Esophagus (tissue), 2 donors: ENCODE data around the gene SYNGR2. TPM values are rescaled to one million over a fixed set of nuclear protein-coding genes. Genes with fewer than 3 reads are reported as not detected.

Source experiments
- H3K27ac ChIP-seq, 2 donors: one replicate each; pipeline ENCODE4 v1.5.1; 2013; ENCODE audit warnings: low read depth in 2 of 2, mild to moderate bottlenecking in 2 of 2, inconsistent platforms in 1 of 2, low read length in 1 of 2, moderate library complexity in 1 of 2
- H3K27me3 ChIP-seq, 2 donors: one replicate each; pipeline ENCODE4 v1.6.1; 2013; ENCODE audit warnings: low read length in 2 of 2, control low read depth in 1 of 2, mild to moderate bottlenecking in 1 of 2; ENCODE audit not compliant: insufficient read depth in 2 of 2, control insufficient read depth in 1 of 2
- H3K36me3 ChIP-seq, 2 donors: one replicate each; pipeline ENCODE4 v1.6.1; 2013; ENCODE audit warnings: low read length in 1 of 2; ENCODE audit not compliant: control insufficient read depth in 2 of 2, insufficient read depth in 2 of 2
- H3K4me1 ChIP-seq, 2 donors: one replicate each; pipeline ENCODE4 v1.6.1; 2013; ENCODE audit warnings: low read length in 1 of 2; ENCODE audit not compliant: control insufficient read depth in 2 of 2, insufficient read depth in 2 of 2
- H3K4me3 ChIP-seq, 2 donors: one replicate each; pipeline ENCODE4 v1.5.1; 2013; ENCODE audit warnings: low read length in 2 of 2, mild to moderate bottlenecking in 2 of 2, low read depth in 1 of 2, moderate library complexity in 1 of 2
- H3K9me3 ChIP-seq, 2 donors: one replicate each; pipeline ENCODE4 v1.6.1; 2013; ENCODE audit warnings: mild to moderate bottlenecking in 2 of 2, low read depth in 1 of 2, low read length in 1 of 2, moderate library complexity in 1 of 2; ENCODE audit not compliant: control insufficient read depth in 2 of 2, insufficient read depth in 1 of 2
- WGBS, 2 donors: extraction: QIAGEN DNeasy Blood & Tissue Kit; methylation state at CpG; one replicate each; pipeline ENCODE4 v1.1.7; 2013; 5-methylcytosine and 5-hydroxymethylcytosine counted together
- polyA plus RNA-seq, 2 donors: library from polyadenylated mRNA; stranded (reverse); fragments of 200-250 nt; gene quantifications; one replicate each; pipeline ENCODE4 v1.2.3, GENCODE V29; 2013
- donor health status: healthy with polysubstance abuse.
- donor health status: Bipolar disorder and iron deficiency.

SYNGR2 gene
- polyA plus RNA-seq, 2 donors = 52.3 to 96.4 TPM

GRCh38 chr17:78197147-78197832 is 28.9 kb downstream of the SYNGR2 start:
- H3K9me3 ChIP-seq = no peaks in the 10 kb centered on the region
- H3K4me1 ChIP-seq = peaks cover 2% of the 10 kb centered on the region in 2 donors
- 50 to 54% methylated on average over 9 of the region's 9 CpGs for WGBS, 2 donors
- H3K27ac ChIP-seq = peak overlapping the region; percentile 54 to 95
- H3K4me3 ChIP-seq = no peak overlapping the region
- peaks cover 0 to 5% of the 10 kb centered on the region in 2 donors for H3K36me3 ChIP-seq
- no peaks in the 10 kb centered on the region for H3K27me3 ChIP-seq

DNA sequence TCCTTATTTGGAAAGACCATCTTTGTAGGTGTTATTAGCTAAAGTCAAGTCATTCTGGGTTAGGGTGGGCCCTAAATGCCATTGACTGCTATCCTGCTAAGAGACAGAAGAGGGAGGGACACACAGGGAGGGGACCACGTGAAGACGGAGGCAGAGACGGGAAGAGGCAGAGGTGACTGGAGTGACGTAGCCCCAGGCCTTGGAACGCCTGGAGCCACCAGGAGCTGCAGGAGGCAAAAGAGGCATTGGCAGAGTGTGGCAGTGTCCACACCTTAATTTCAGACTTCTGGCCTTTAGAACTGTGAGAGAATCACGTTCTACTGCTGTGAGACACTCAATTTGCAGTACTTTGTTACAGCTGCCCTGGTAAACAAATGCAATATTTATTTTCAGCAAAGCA is 32.1 kb downstream of the SYNGR2 start:
- Histone ChIP-seq H3K4me1 (peaks cover 2% of the 10 kb centered on the region in 2 donors), H3K27ac (no peak overlapping the region), H3K9me3 (no peaks in the 10 kb centered on the region), H3K27me3 (no peaks in the 10 kb centered on the region), H3K36me3 (peaks cover 0 to 18% of the 10 kb centered on the region in 2 donors), H3K4me3 (no peak overlapping the region)
- 80 to 82% methylated on average over 6 of the region's 6 CpGs for WGBS, 2 donors

GRCh38 chr17:78202666-78203065 is 34.3 kb downstream of the SYNGR2 start:
- Histone ChIP-seq H3K36me3 (peaks cover 0 to 20% of the 10 kb centered on the region in 2 donors), H3K4me1 (peaks cover 2% of the 10 kb centered on the region in 2 donors), H3K4me3 (no peak overlapping the region), H3K27me3 (no peaks in the 10 kb centered on the region), H3K27ac (no peak overlapping the region), H3K9me3 (no peaks in the 10 kb centered on the region)
- 92 to 95% methylated on average over 8 of the region's 8 CpGs for WGBS, 2 donors

GRCh38 chr17:78204387-78205123 is 36.2 kb downstream of the SYNGR2 start:
- Histone ChIP-seq H3K4me1 (peaks cover 1 to 2% of the 10 kb centered on the region in 2 donors), H3K9me3 (no peaks in the 10 kb centered on the region), H3K36me3 (peaks cover 0 to 20% of the 10 kb centered on the region in 2 donors), H3K27ac (no peak overlapping the region), H3K4me3 (no peak overlapping the region), H3K27me3 (no peaks in the 10 kb centered on the region)
- WGBS, 2 donors = 92 to 93% methylated on average over 22 of the region's 22 CpGs

GRCh38 chr17:78205124-78205775 is 36.9 kb downstream of the SYNGR2 start:
- no peak overlapping the region for H3K27ac ChIP-seq
- H3K4me3 ChIP-seq = no peak overlapping the region
- no peaks in the 10 kb centered on the region for H3K27me3 ChIP-seq
- no peaks in the 10 kb centered on the region for H3K9me3 ChIP-seq
- H3K36me3 ChIP-seq = peaks cover 0 to 20% of the 10 kb centered on the region in 2 donors
- 90 to 92% methylated on average over 17 of the region's 17 CpGs for WGBS, 2 donors
- peaks cover 0 to 2% of the 10 kb centered on the region in 2 donors for H3K4me1 ChIP-seq

DNA sequence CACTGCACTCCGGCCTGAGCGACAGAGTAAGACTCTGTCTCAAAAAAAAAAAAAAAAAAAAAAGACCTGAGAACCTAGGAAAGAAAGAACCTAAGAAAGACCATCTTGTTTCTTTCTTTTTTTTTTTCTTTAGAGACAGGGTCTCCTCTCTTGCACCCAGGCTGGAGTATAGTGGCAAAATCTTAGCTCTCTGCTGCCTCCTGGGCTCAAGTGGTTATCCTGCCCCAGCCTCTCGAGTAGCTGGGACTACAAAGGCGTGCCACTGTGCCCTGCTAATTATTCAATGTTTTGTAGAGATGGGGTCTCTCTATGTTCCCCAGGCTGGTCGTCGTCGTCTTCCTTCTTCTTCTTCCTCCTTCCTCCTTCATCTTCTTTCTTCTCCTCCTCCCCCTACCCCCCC is 37.9 kb downstream of the SYNGR2 start:
- Histone ChIP-seq H3K27ac (no peak overlapping the region), H3K36me3 (peaks cover 0 to 20% of the 10 kb centered on the region in 2 donors)
- 80 to 81% methylated on average over 7 of the region's 7 CpGs for WGBS, 2 donors

GRCh38 chr17:78208486-78208885 is 40.1 kb downstream of the SYNGR2 start:
- Histone ChIP-seq H3K27me3 (no peaks in the 10 kb centered on the region), H3K4me1 (no peaks in the 10 kb centered on the region), H3K36me3 (peaks cover 0 to 17% of the 10 kb centered on the region in 2 donors), H3K27ac (no peak overlapping the region), H3K9me3 (no peaks in the 10 kb centered on the region), H3K4me3 (no peak overlapping the region)
- WGBS, 2 donors = 61 to 75% methylated on average over 3 of the region's 3 CpGs

More for the DNA sequence above, 37.9 kb downstream of the SYNGR2 start:
- no peaks in the 10 kb centered on the region for H3K9me3 ChIP-seq
- H3K27me3 ChIP-seq = no peaks in the 10 kb centered on the region
- no peak overlapping the region for H3K4me3 ChIP-seq
- no peaks in the 10 kb centered on the region for H3K4me1 ChIP-seq

GRCh38 chr17:78210111-78210510 is 41.7 kb downstream of the SYNGR2 start:
- Histone ChIP-seq H3K4me1 (peaks cover 0 to 3% of the 10 kb centered on the region in 2 donors), H3K27ac (no peak overlapping the region), H3K9me3 (no peaks in the 10 kb centered on the region), H3K36me3 (peaks cover 0 to 8% of the 10 kb centered on the region in 2 donors), H3K4me3 (no peak overlapping the region), H3K27me3 (no peaks in the 10 kb centered on the region)
- WGBS, 2 donors = 78 to 79% methylated on average over 10 of the region's 10 CpGs

DNA sequence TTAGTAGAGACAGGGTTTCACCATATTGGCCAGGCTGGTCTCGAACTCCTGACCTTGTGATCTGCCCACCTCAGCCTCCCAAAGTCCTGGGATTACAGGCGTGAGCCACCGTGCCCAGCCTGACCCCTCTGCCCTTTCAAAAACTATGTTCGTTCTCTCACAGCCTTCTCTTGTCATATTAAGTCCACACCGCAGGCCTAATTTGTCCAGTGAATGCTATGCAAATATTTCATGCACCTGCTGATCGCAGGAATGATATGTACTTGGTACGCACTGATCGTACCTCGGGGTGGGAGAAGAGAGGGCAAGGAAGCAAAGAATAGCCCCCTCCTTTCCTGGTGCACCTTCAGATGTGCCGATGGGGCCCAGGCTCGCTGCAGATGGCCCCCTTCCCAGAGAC is 42.7 kb downstream of the SYNGR2 start:
- Histone ChIP-seq H3K4me3 (no peak overlapping the region), H3K4me1 (peaks cover 0 to 3% of the 10 kb centered on the region in 2 donors), H3K27ac (no peak overlapping the region), H3K27me3 (no peaks in the 10 kb centered on the region), H3K36me3 (peaks cover 0 to 4% of the 10 kb centered on the region in 2 donors), H3K9me3 (no peaks in the 10 kb centered on the region)
- WGBS, 2 donors = 62 to 76% methylated on average over 11 of the region's 11 CpGs
